Neural progenitor cell (in vitro differentiated cells): ENCODE results near the gene INTS6L. TPM values are rescaled to one million over a fixed set of nuclear protein-coding genes. Genes with fewer than 3 reads are reported as not detected.
"Not testable (repeated sequence)": the region's sequence is repeated elsewhere in the genome, so short reads cannot be mapped to it uniquely, and the experiment has no call there.

Source experiments
- DNase-seq: peaks from one replicate; pipeline ENCODE4 v3.0.0-alpha.2; 2016; ENCODE audit warnings: low spot score
- H2AFZ ChIP-seq: fragments of 200-600 bp; sonication (generic); replicated peaks from 2 replicates; pipeline ENCODE4 v1.6.1; 2016; ENCODE audit warnings: antibody characterized with exemption
- H3F3A ChIP-seq: fragments of 200-600 bp; sonication (generic); 2 replicates; pipeline ENCODE4 v1.6.1; 2016; ENCODE audit warnings: antibody characterized with exemption, low read depth
- H3K27ac ChIP-seq: fragments of 200-600 bp; sonication (generic); 2 replicates; pipeline ENCODE4 v1.5.1; 2016; ENCODE audit warnings: mild to moderate bottlenecking
- H3K27me3 ChIP-seq: fragments of 200-600 bp; sonication (generic); 2 replicates; pipeline ENCODE4 v1.6.1; 2016; ENCODE audit warnings: mild to moderate bottlenecking, moderate library complexity
- H3K36me3 ChIP-seq: fragments of 200-600 bp; sonication (generic); 2 replicates; pipeline ENCODE4 v1.5.1; 2016
- H3K4me1 ChIP-seq: fragments of 200-600 bp; sonication (generic); 2 replicates; pipeline ENCODE4 v1.6.1; 2016; ENCODE audit warnings: mixed run types
- H3K4me2 ChIP-seq: fragments of 200-600 bp; sonication (generic); 2 replicates; pipeline ENCODE4 v1.6.1; 2016
- H3K4me3 ChIP-seq: fragments of 200-600 bp; sonication (generic); 2 replicates; pipeline ENCODE4 v1.5.1; 2016
- H3K79me2 ChIP-seq: fragments of 200-600 bp; sonication (generic); 2 replicates; pipeline ENCODE4 v1.6.1; 2016; ENCODE audit warnings: low read depth
- H3K9ac ChIP-seq: fragments of 200-600 bp; sonication (generic); 2 replicates; pipeline ENCODE4 v1.6.1; 2016
- H3K9me3 ChIP-seq: fragments of 200-600 bp; sonication (generic); 2 replicates; pipeline ENCODE4 v1.5.1; 2016; ENCODE audit warnings: low read depth
- H4K20me1 ChIP-seq: fragments of 200-600 bp; sonication (generic); 2 replicates; pipeline ENCODE4 v1.6.1; 2016; ENCODE audit warnings: low read depth
- H3K27ac Mint-ChIP-seq: 3 replicates; pipeline ENCODE4 v1.8.0; 2021; ENCODE audit warnings: mixed read lengths
- H3K27me3 Mint-ChIP-seq: 2 replicates; pipeline ENCODE4 v1.8.0; 2022; ENCODE audit warnings: low read depth, mild to moderate bottlenecking, inconsistent platforms, moderate library complexity, mixed read lengths; ENCODE audit not compliant: insufficient read depth
- H3K36me3 Mint-ChIP-seq: 3 replicates; pipeline ENCODE4 v1.8.0; 2021; ENCODE audit warnings: mixed read lengths
- H3K4me1 Mint-ChIP-seq: 3 replicates; pipeline ENCODE4 v1.8.0; 2021; ENCODE audit warnings: mixed read lengths
- H3K4me3 Mint-ChIP-seq: 3 replicates; pipeline ENCODE4 v1.8.0; 2021; ENCODE audit warnings: mild to moderate bottlenecking, moderate library complexity, mixed read lengths
- H3K9me3 Mint-ChIP-seq: 3 replicates; pipeline ENCODE4 v1.8.0; 2020; ENCODE audit warnings: mixed read lengths
- CTCF ChIP-seq: fragments of 200-600 bp; sonication (generic); IDR thresholded peaks from 2 replicates; pipeline ENCODE4 v1.5.1; 2017; ENCODE audit warnings: antibody characterized with exemption, mild to moderate bottlenecking
- EZH2 ChIP-seq: fragments of 200-600 bp; sonication (generic); IDR thresholded peaks from 2 replicates; pipeline ENCODE4 v1.6.1; 2017; ENCODE audit warnings: antibody characterized with exemption, mild to moderate bottlenecking, moderate library complexity
- EZH2phosphoT487 ChIP-seq: fragments of 200-600 bp; sonication (generic); IDR thresholded peaks from 2 replicates; pipeline ENCODE4 v1.6.1; 2017; ENCODE audit warnings: antibody characterized with exemption
- total RNA-seq: library from RNA; depleted of rRNA; stranded (reverse); fragments of >200 nt; gene quantifications from 2 replicates; pipeline ENCODE4 v1.2.3, GENCODE V29; 2015; ENCODE audit warnings: low replicate concordance

INTS6L gene
- total RNA-seq, 1 donor from 2014 or later, result 18.3 TPM

- H3K4me1 Mint-ChIP-seq, H3K9me3 ChIP-seq, H3K36me3 Mint-ChIP-seq, H3K4me2 ChIP-seq, H3K27me3 Mint-ChIP-seq, H3K27me3 ChIP-seq, H3K79me2 ChIP-seq, H3K27ac ChIP-seq, H3K36me3 ChIP-seq, H3K9me3 Mint-ChIP-seq, H3K4me3 Mint-ChIP-seq, H3K9ac ChIP-seq, H3K4me1 ChIP-seq, DNase-seq, H3F3A ChIP-seq, H3K4me3 ChIP-seq, H3K27ac Mint-ChIP-seq, H4K20me1 ChIP-seq, H2AFZ ChIP-seq: not testable (repeated sequence)
These were observed 74.0 kb downstream of the INTS6L start for GRCh38 chrX:135594453-135594852.

GRCh38 chrX:135595543-135595942, 75.1 kb downstream of the INTS6L start:
- Histone ChIP-seq H3K36me3 (no peaks in the 10 kb centered on the region), H3K4me2 (no peak overlapping the region), H2AFZ (no peak overlapping the region), H3K27me3 (peaks cover 4% of the 10 kb centered on the region), H3K27ac (no peak overlapping the region), H3K4me3 (no peak overlapping the region), H4K20me1 (no peaks in the 10 kb centered on the region), H3K9me3 (no peaks in the 10 kb centered on the region), H3F3A (no peaks in the 10 kb centered on the region), H3K79me2 (no peaks in the 10 kb centered on the region), H3K4me1 (no peaks in the 10 kb centered on the region), H3K9ac (no peak overlapping the region)
- H3K4me3 Mint-ChIP-seq, result no peak overlapping the region
- H3K9me3 Mint-ChIP-seq, result no peaks in the 10 kb centered on the region
- DNase-seq, result no peak
- TF ChIP-seq EZH2phosphoT487, result no peak
- no peak for TF ChIP-seq EZH2
- no peak for TF ChIP-seq CTCF
- no peak overlapping the region for H3K27ac Mint-ChIP-seq
- H3K36me3 Mint-ChIP-seq, result no peaks in the 10 kb centered on the region
- H3K4me1 Mint-ChIP-seq, result no peaks in the 10 kb centered on the region
- H3K27me3 Mint-ChIP-seq, result peaks cover 3% of the 10 kb centered on the region

GRCh38 chrX:135596495-135596894, 76.0 kb downstream of the INTS6L start:
- peaks cover 4% of the 10 kb centered on the region for H3K27me3 ChIP-seq
- H3K36me3 Mint-ChIP-seq, result no peaks in the 10 kb centered on the region
- H3F3A ChIP-seq, result no peaks in the 10 kb centered on the region
- no peaks in the 10 kb centered on the region for H3K79me2 ChIP-seq
- peaks cover 3% of the 10 kb centered on the region for H3K27me3 Mint-ChIP-seq
- no peaks in the 10 kb centered on the region for H3K36me3 ChIP-seq
- no peak overlapping the region for H3K4me3 Mint-ChIP-seq
- H3K27ac Mint-ChIP-seq, result no peak overlapping the region
- no peak for TF ChIP-seq EZH2
- peak; percentile 66 for TF ChIP-seq CTCF
- H3K9me3 Mint-ChIP-seq, result no peaks in the 10 kb centered on the region
- H4K20me1 ChIP-seq, result no peaks in the 10 kb centered on the region
- no peak overlapping the region for H3K4me3 ChIP-seq
- H3K9ac ChIP-seq, result no peak overlapping the region
- no peak overlapping the region for H3K4me2 ChIP-seq
- no peak overlapping the region for H2AFZ ChIP-seq
- H3K9me3 ChIP-seq, result no peaks in the 10 kb centered on the region
- peak; percentile 69 for DNase-seq
- no peaks in the 10 kb centered on the region for H3K4me1 Mint-ChIP-seq
- no peaks in the 10 kb centered on the region for H3K4me1 ChIP-seq
- H3K27ac ChIP-seq, result no peak overlapping the region

- no peaks in the 10 kb centered on the region for H3K4me1 ChIP-seq
- Mint-ChIP-seq H3K36me3 (no peaks in the 10 kb centered on the region), H3K4me1 (no peaks in the 10 kb centered on the region), H3K27me3 (no peaks in the 10 kb centered on the region), H3K4me3 (no peak overlapping the region), H3K9me3 (peaks cover 2% of the 10 kb centered on the region), H3K27ac (no peak overlapping the region)
- no peak overlapping the region for H3K4me2 ChIP-seq
- H3K27ac ChIP-seq, result no peak overlapping the region
- no peaks in the 10 kb centered on the region for H3K79me2 ChIP-seq
- no peak overlapping the region for H2AFZ ChIP-seq
- H3K9ac ChIP-seq, result no peak overlapping the region
- no peak for TF ChIP-seq EZH2phosphoT487
- no peak for TF ChIP-seq CTCF
- TF ChIP-seq EZH2, result no peak
- H3K9me3 ChIP-seq, result no peaks in the 10 kb centered on the region
- DNase-seq, result no peak
- H3K27me3 ChIP-seq, result no peaks in the 10 kb centered on the region
- no peaks in the 10 kb centered on the region for H3K36me3 ChIP-seq
- H4K20me1 ChIP-seq, result no peaks in the 10 kb centered on the region
- H3K4me3 ChIP-seq, result no peak overlapping the region
- no peaks in the 10 kb centered on the region for H3F3A ChIP-seq
These were observed 85.4 kb downstream of the INTS6L start for GRCh38 chrX:135605906-135606305.

- not testable (repeated sequence) for H3K4me2 ChIP-seq, H3K4me1 Mint-ChIP-seq, H4K20me1 ChIP-seq, H3K4me3 Mint-ChIP-seq, H3K9me3 ChIP-seq, H3K27me3 ChIP-seq, H3K4me3 ChIP-seq, H3K4me1 ChIP-seq, H3K36me3 Mint-ChIP-seq, H3K36me3 ChIP-seq, H3K9me3 Mint-ChIP-seq, DNase-seq, H3K27ac Mint-ChIP-seq, H3K79me2 ChIP-seq, H2AFZ ChIP-seq, H3K27me3 Mint-ChIP-seq, H3K27ac ChIP-seq, H3F3A ChIP-seq, H3K9ac ChIP-seq
These were observed 104.1 kb downstream of the INTS6L start for GRCh38 chrX:135624408-135625204.
